ENCODE data around the gene NR5A1. TPM values are rescaled to one million over a fixed set of nuclear protein-coding genes. Genes with fewer than 3 reads are reported as not detected.

NR5A1 gene
- polyA plus RNA-seq, 1 donor = 0.09 TPM

GRCh38 chr9:124491049-124491975, 15.9 kb downstream of the NR5A1 start:
- WGBS (ENCODE audit: insufficient coverage, low lambda C conversion rate) = no CpG with 5 or more reads among the region's 32 CpGs
- Histone ChIP-seq H3K9me3 (ENCODE audit: control insufficient read depth, low read depth, low read length) (no peaks in the 10 kb centered on the region), H3K36me3 (ENCODE audit: control insufficient read depth, insufficient read depth, low read length) (no peaks in the 10 kb centered on the region), H3K4me1 (ENCODE audit: control insufficient read depth, insufficient read depth, low read length) (no peaks in the 10 kb centered on the region), H3K4me3 (ENCODE audit: low read length) (no peak overlapping the region), H3K27ac (ENCODE audit: low read length) (no peak overlapping the region), H3K27me3 (ENCODE audit: control insufficient read depth, insufficient read depth, low read length) (peaks cover 70% of the 10 kb centered on the region)
- DNase-seq = no peak

- peaks cover 70% of the 10 kb centered on the region for H3K27me3 ChIP-seq (ENCODE audit: control insufficient read depth, insufficient read depth, low read length)
- no peak overlapping the region for H3K4me3 ChIP-seq (ENCODE audit: low read length)
- no peaks in the 10 kb centered on the region for H3K4me1 ChIP-seq (ENCODE audit: control insufficient read depth, insufficient read depth, low read length)
- no peak overlapping the region for H3K27ac ChIP-seq (ENCODE audit: low read length)
- H3K36me3 ChIP-seq (ENCODE audit: control insufficient read depth, insufficient read depth, low read length) = no peaks in the 10 kb centered on the region
- no peak for DNase-seq
- no peaks in the 10 kb centered on the region for H3K9me3 ChIP-seq (ENCODE audit: control insufficient read depth, low read depth, low read length)
- no CpG with 5 or more reads among the region's 2 CpGs for WGBS (ENCODE audit: insufficient coverage, low lambda C conversion rate)
Measured at GRCh38 chr9:124490004-124490403, 17.2 kb downstream of the NR5A1 start.

GRCh38 chr9:124489222-124489621, 18.0 kb downstream of the NR5A1 start:
- H3K36me3 ChIP-seq (ENCODE audit: control insufficient read depth, insufficient read depth, low read length) = no peaks in the 10 kb centered on the region
- H3K27me3 ChIP-seq (ENCODE audit: control insufficient read depth, insufficient read depth, low read length) = peaks cover 68% of the 10 kb centered on the region
- no peaks in the 10 kb centered on the region for H3K4me1 ChIP-seq (ENCODE audit: control insufficient read depth, insufficient read depth, low read length)
- no peak for DNase-seq
- H3K27ac ChIP-seq (ENCODE audit: low read length) = no peak overlapping the region
- no peaks in the 10 kb centered on the region for H3K9me3 ChIP-seq (ENCODE audit: control insufficient read depth, low read depth, low read length)
- WGBS (ENCODE audit: insufficient coverage, low lambda C conversion rate) = no CpG with 5 or more reads among the region's 13 CpGs
- H3K4me3 ChIP-seq (ENCODE audit: low read length) = no peak overlapping the region

GRCh38 chr9:124488641-124489210, 18.5 kb downstream of the NR5A1 start:
- WGBS (ENCODE audit: insufficient coverage, low lambda C conversion rate) = 100% methylated on average over 4 of the region's 8 CpGs
- Histone ChIP-seq H3K9me3 (ENCODE audit: control insufficient read depth, low read depth, low read length) (no peaks in the 10 kb centered on the region), H3K27ac (ENCODE audit: low read length) (no peak overlapping the region), H3K27me3 (ENCODE audit: control insufficient read depth, insufficient read depth, low read length) (peaks cover 72% of the 10 kb centered on the region), H3K4me1 (ENCODE audit: control insufficient read depth, insufficient read depth, low read length) (no peaks in the 10 kb centered on the region), H3K36me3 (ENCODE audit: control insufficient read depth, insufficient read depth, low read length) (no peaks in the 10 kb centered on the region), H3K4me3 (ENCODE audit: low read length) (no peak overlapping the region)
- DNase-seq = no peak

DNA sequence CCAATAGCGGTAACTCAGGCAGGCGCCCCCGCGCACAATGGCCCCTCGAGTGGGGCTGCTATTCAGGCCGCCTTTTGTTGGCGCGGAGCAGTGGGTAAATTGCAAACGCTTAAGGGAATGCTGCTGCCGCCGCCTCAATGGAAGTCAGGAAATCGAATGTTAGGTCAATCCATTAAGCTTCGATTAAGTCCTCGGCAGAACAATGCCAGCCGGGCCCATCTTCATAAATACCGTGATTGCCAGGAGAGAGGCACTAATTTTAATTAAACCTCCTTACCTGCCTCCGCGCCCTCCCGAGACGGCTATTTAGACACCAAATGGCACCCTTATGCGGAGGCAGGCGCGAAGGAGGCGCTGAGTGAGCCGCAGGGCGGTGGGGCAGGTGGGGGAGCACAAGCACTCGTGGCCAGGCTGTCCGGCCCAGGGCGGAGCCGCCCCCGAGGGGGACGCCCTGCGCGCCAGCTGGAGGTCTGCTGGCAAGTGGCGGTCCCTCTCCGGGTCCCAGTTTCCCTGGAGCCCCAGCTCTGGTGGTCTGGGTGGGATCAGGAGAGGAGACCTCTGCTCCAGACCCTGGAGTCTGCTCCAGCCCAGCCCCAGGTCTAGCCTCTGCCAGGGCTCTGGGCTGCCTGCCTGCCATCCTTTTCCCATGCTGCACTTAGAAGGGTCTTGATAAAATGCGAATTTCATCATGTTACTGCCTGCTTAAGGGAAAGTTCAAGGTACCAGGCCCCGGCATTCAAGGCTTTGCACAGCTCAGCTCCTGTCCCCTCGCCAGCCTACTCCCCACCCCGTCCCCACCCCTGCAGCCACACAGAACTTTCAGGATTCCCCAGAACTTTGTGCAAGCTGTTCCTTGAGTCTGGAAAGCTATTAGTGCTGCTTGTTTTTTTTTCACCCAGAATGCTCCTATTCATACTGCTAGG, 19.7 kb downstream of the NR5A1 start:
- H3K27ac ChIP-seq (ENCODE audit: low read length) = no peak overlapping the region
- no peaks in the 10 kb centered on the region for H3K9me3 ChIP-seq (ENCODE audit: control insufficient read depth, low read depth, low read length)
- no peaks in the 10 kb centered on the region for H3K4me1 ChIP-seq (ENCODE audit: control insufficient read depth, insufficient read depth, low read length)
- no peak overlapping the region for H3K4me3 ChIP-seq (ENCODE audit: low read length)
- no CpG with 5 or more reads among the region's 40 CpGs for WGBS (ENCODE audit: insufficient coverage, low lambda C conversion rate)
- no peaks in the 10 kb centered on the region for H3K36me3 ChIP-seq (ENCODE audit: control insufficient read depth, insufficient read depth, low read length)
- H3K27me3 ChIP-seq (ENCODE audit: control insufficient read depth, insufficient read depth, low read length) = peaks cover 79% of the 10 kb centered on the region
- no peak for DNase-seq

- no peaks in the 10 kb centered on the region for H3K4me1 ChIP-seq (ENCODE audit: control insufficient read depth, insufficient read depth, low read length)
- H3K27ac ChIP-seq (ENCODE audit: low read length) = no peak overlapping the region
- no peak overlapping the region for H3K4me3 ChIP-seq (ENCODE audit: low read length)
- H3K9me3 ChIP-seq (ENCODE audit: control insufficient read depth, low read depth, low read length) = no peaks in the 10 kb centered on the region
- H3K36me3 ChIP-seq (ENCODE audit: control insufficient read depth, insufficient read depth, low read length) = no peaks in the 10 kb centered on the region
- peaks cover 84% of the 10 kb centered on the region for H3K27me3 ChIP-seq (ENCODE audit: control insufficient read depth, insufficient read depth, low read length)
- WGBS (ENCODE audit: insufficient coverage, low lambda C conversion rate) = no CpG with 5 or more reads among the region's 17 CpGs
- no peak for DNase-seq
Measured at GRCh38 chr9:124486778-124487259, 20.4 kb downstream of the NR5A1 start.

- no peak overlapping the region for H3K4me3 ChIP-seq (ENCODE audit: low read length)
- H3K4me1 ChIP-seq (ENCODE audit: control insufficient read depth, insufficient read depth, low read length) = no peaks in the 10 kb centered on the region
- H3K9me3 ChIP-seq (ENCODE audit: control insufficient read depth, low read depth, low read length) = no peaks in the 10 kb centered on the region
- peaks cover 85% of the 10 kb centered on the region for H3K27me3 ChIP-seq (ENCODE audit: control insufficient read depth, insufficient read depth, low read length)
- H3K36me3 ChIP-seq (ENCODE audit: control insufficient read depth, insufficient read depth, low read length) = no peaks in the 10 kb centered on the region
- no CpG with 5 or more reads among the region's 15 CpGs for WGBS (ENCODE audit: insufficient coverage, low lambda C conversion rate)
- no peak overlapping the region for H3K27ac ChIP-seq (ENCODE audit: low read length)
- DNase-seq = no peak
Measured at GRCh38 chr9:124485936-124486335, 21.3 kb downstream of the NR5A1 start.

- no peaks in the 10 kb centered on the region for H3K36me3 ChIP-seq (ENCODE audit: control insufficient read depth, insufficient read depth, low read length)
- no peak overlapping the region for H3K27ac ChIP-seq (ENCODE audit: low read length)
- WGBS (ENCODE audit: insufficient coverage, low lambda C conversion rate) = no CpG with 5 or more reads among the region's 13 CpGs
- peaks cover 87% of the 10 kb centered on the region for H3K27me3 ChIP-seq (ENCODE audit: control insufficient read depth, insufficient read depth, low read length)
- no peaks in the 10 kb centered on the region for H3K4me1 ChIP-seq (ENCODE audit: control insufficient read depth, insufficient read depth, low read length)
- DNase-seq = no peak
- H3K4me3 ChIP-seq (ENCODE audit: low read length) = no peak overlapping the region
- H3K9me3 ChIP-seq (ENCODE audit: control insufficient read depth, low read depth, low read length) = no peaks in the 10 kb centered on the region
Measured at GRCh38 chr9:124485201-124485600, 22.0 kb downstream of the NR5A1 start.

- DNase-seq = no peak
- peaks cover 87% of the 10 kb centered on the region for H3K27me3 ChIP-seq (ENCODE audit: control insufficient read depth, insufficient read depth, low read length)
- no peak overlapping the region for H3K4me3 ChIP-seq (ENCODE audit: low read length)
- no peaks in the 10 kb centered on the region for H3K9me3 ChIP-seq (ENCODE audit: control insufficient read depth, low read depth, low read length)
- no CpG with 5 or more reads among the region's 9 CpGs for WGBS (ENCODE audit: insufficient coverage, low lambda C conversion rate)
- H3K36me3 ChIP-seq (ENCODE audit: control insufficient read depth, insufficient read depth, low read length) = no peaks in the 10 kb centered on the region
- H3K4me1 ChIP-seq (ENCODE audit: control insufficient read depth, insufficient read depth, low read length) = no peaks in the 10 kb centered on the region
- no peak overlapping the region for H3K27ac ChIP-seq (ENCODE audit: low read length)
Measured at GRCh38 chr9:124483481-124483880, 23.7 kb downstream of the NR5A1 start.

- H3K27ac ChIP-seq (ENCODE audit: low read length) = no peak overlapping the region
- no peaks in the 10 kb centered on the region for H3K4me1 ChIP-seq (ENCODE audit: control insufficient read depth, insufficient read depth, low read length)
- DNase-seq = no peak
- no CpG with 5 or more reads among the region's 26 CpGs for WGBS (ENCODE audit: insufficient coverage, low lambda C conversion rate)
- H3K9me3 ChIP-seq (ENCODE audit: control insufficient read depth, low read depth, low read length) = no peaks in the 10 kb centered on the region
- peaks cover 84% of the 10 kb centered on the region for H3K27me3 ChIP-seq (ENCODE audit: control insufficient read depth, insufficient read depth, low read length)
- H3K4me3 ChIP-seq (ENCODE audit: low read length) = no peak overlapping the region
- H3K36me3 ChIP-seq (ENCODE audit: control insufficient read depth, insufficient read depth, low read length) = no peaks in the 10 kb centered on the region
Measured at GRCh38 chr9:124482431-124483031, 24.7 kb downstream of the NR5A1 start.
